Mesothelial cell of epicardium (in vitro differentiated cells): ENCODE results near the gene LAMA2. TPM values are rescaled to one million over a fixed set of nuclear protein-coding genes. Genes with fewer than 3 reads are reported as not detected.

ENCODE experiments used
- DNase-seq, 2 experiments: peaks; one replicate each; pipeline ENCODE4 v3.0.0; 2021; ENCODE audit warnings: low spot score in 2 of 2; ENCODE audit not compliant: unreplicated experiment in 2 of 2
- H3K27ac Mint-ChIP-seq: 2 replicates; pipeline ENCODE4 v1.8.0; 2021; ENCODE audit warnings: mixed read lengths
- H3K27me3 Mint-ChIP-seq: 2 replicates; pipeline ENCODE4 v1.8.0; 2021; ENCODE audit warnings: low read depth, mixed read lengths
- H3K36me3 Mint-ChIP-seq: 2 replicates; pipeline ENCODE4 v1.8.0; 2021; ENCODE audit warnings: mixed read lengths
- H3K4me1 Mint-ChIP-seq: 2 replicates; pipeline ENCODE4 v1.8.0; 2021; ENCODE audit warnings: mixed read lengths
- H3K4me3 Mint-ChIP-seq: 2 replicates; pipeline ENCODE4 v1.8.0; 2021; ENCODE audit warnings: mild to moderate bottlenecking, moderate library complexity, mixed read lengths
- H3K9me3 Mint-ChIP-seq: 2 replicates; pipeline ENCODE4 v1.8.0; 2021; ENCODE audit warnings: mixed read lengths
- CTCF ChIP-seq: fragments of 200-600 bp; sonication (generic); IDR thresholded peaks from one replicate; pipeline ENCODE4 v1.5.0; 2021; ENCODE audit warnings: antibody characterized with exemption; ENCODE audit not compliant: unreplicated experiment
- total RNA-seq: library from RNA; stranded (reverse); gene quantifications from 3 replicates; pipeline ENCODE4 v1.2.1, GENCODE V29; 2021

Gene LAMA2
- total RNA-seq, 1 donor from 2014 or later = 63.2 TPM

GRCh38 chr6:129194306-129194941 is 311.5 kb downstream of the LAMA2 start:
- Mint-ChIP-seq H3K27me3 (no peaks in the 10 kb centered on the region), H3K4me1 (peaks cover 27% of the 10 kb centered on the region), H3K9me3 (no peaks in the 10 kb centered on the region), H3K36me3 (peaks cover 2% of the 10 kb centered on the region), H3K4me3 (no peak overlapping the region), H3K27ac (no peak overlapping the region)
- DNase-seq = no peak
- no peak for TF ChIP-seq CTCF

GRCh38 chr6:129195161-129195560 is 312.2 kb downstream of the LAMA2 start:
- no peak for DNase-seq
- no peak overlapping the region for H3K4me3 Mint-ChIP-seq
- H3K36me3 Mint-ChIP-seq = peaks cover 2% of the 10 kb centered on the region
- H3K4me1 Mint-ChIP-seq = peaks cover 19% of the 10 kb centered on the region
- TF ChIP-seq CTCF = no peak
- H3K27me3 Mint-ChIP-seq = no peaks in the 10 kb centered on the region
- H3K9me3 Mint-ChIP-seq = no peaks in the 10 kb centered on the region
- no peak overlapping the region for H3K27ac Mint-ChIP-seq

- no peak for TF ChIP-seq CTCF
- DNase-seq = no peak
- Mint-ChIP-seq H3K27me3 (no peaks in the 10 kb centered on the region), H3K27ac (no peak overlapping the region), H3K36me3 (peaks cover 2% of the 10 kb centered on the region), H3K4me1 (peaks cover 17% of the 10 kb centered on the region), H3K9me3 (no peaks in the 10 kb centered on the region), H3K4me3 (no peak overlapping the region)
Measured at GRCh38 chr6:129195643-129196042, 312.7 kb downstream of the LAMA2 start.

GRCh38 chr6:129197154-129197553 is 314.2 kb downstream of the LAMA2 start:
- Mint-ChIP-seq H3K27me3 (no peaks in the 10 kb centered on the region), H3K4me3 (no peak overlapping the region), H3K36me3 (peaks cover 2% of the 10 kb centered on the region), H3K9me3 (no peaks in the 10 kb centered on the region), H3K27ac (no peak overlapping the region), H3K4me1 (peaks cover 19% of the 10 kb centered on the region)
- no peak for TF ChIP-seq CTCF
- DNase-seq = no peak

GRCh38 chr6:129200151-129200550 is 317.2 kb downstream of the LAMA2 start:
- no peaks in the 10 kb centered on the region for H3K27me3 Mint-ChIP-seq
- no peak for TF ChIP-seq CTCF
- H3K9me3 Mint-ChIP-seq = no peaks in the 10 kb centered on the region
- no peak overlapping the region for H3K27ac Mint-ChIP-seq
- H3K4me3 Mint-ChIP-seq = no peak overlapping the region
- H3K4me1 Mint-ChIP-seq = peaks cover 29% of the 10 kb centered on the region
- no peak for DNase-seq
- H3K36me3 Mint-ChIP-seq = peaks cover 2% of the 10 kb centered on the region
